ENCODE results near the gene COQ6. TPM values are rescaled to one million over a fixed set of nuclear protein-coding genes. Genes with fewer than 3 reads are reported as not detected.

The COQ6 gene
- total RNA-seq (ENCODE audit: low replicate concordance) = 17.9 and 19.7 TPM in 2 replicates

- Mint-ChIP-seq H3K27me3 (ENCODE audit: insufficient read depth, low read depth) (peaks cover 16% of the 10 kb centered on the region), H3K9me3 (no peaks in the 10 kb centered on the region), H3K27ac (peak within 1 kb of the TSS; percentile 63)
These were observed at the start of gene COQ6, which contains the start of gene FAM161B for GRCh38 chr14:73949752-73950734. Gene COQ6, plus strand, starts transcription at chr14:73950302. Its CDS starts 31 bp downstream, at chr14:73950333. Gene FAM161B, minus strand, starts transcription at chr14:73950094. Its CDS starts 68 bp downstream, at chr14:73950026.

DNA sequence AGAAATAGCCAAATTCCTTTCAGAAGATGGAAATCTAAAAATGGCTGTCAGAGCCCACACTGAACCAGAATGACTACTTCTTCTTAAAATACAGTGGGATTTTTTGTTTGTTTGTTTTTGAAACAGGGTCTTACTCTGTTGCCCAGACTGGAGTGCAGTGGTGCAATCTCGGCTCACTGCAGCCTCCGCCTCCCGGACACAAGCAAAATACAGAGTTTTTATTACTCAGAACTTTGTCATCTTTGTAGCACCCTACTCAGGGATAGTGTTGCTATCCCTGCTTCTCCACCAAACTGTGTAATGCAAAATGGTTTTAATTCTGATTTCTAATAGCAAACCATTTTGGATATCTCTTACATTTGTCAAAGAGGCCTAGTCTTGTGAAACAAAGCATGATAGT, 47.1 kb upstream of the COQ6 start:
- Mint-ChIP-seq H3K27ac (no peak overlapping the region), H3K9me3 (no peaks in the 10 kb centered on the region), H3K4me1 (no peaks in the 10 kb centered on the region), H3K4me3 (no peak overlapping the region), H3K36me3 (peaks cover 14% of the 10 kb centered on the region), H3K27me3 (ENCODE audit: insufficient read depth, low read depth) (peaks cover 3% of the 10 kb centered on the region)
- no peak for TF ChIP-seq EZH2phosphoT487 (IDR thresholded peaks at IDR 0.05)
- TF ChIP-seq EZH2 (IDR thresholded peaks at IDR 0.05) = no peak
- TF ChIP-seq, protein P1, sequence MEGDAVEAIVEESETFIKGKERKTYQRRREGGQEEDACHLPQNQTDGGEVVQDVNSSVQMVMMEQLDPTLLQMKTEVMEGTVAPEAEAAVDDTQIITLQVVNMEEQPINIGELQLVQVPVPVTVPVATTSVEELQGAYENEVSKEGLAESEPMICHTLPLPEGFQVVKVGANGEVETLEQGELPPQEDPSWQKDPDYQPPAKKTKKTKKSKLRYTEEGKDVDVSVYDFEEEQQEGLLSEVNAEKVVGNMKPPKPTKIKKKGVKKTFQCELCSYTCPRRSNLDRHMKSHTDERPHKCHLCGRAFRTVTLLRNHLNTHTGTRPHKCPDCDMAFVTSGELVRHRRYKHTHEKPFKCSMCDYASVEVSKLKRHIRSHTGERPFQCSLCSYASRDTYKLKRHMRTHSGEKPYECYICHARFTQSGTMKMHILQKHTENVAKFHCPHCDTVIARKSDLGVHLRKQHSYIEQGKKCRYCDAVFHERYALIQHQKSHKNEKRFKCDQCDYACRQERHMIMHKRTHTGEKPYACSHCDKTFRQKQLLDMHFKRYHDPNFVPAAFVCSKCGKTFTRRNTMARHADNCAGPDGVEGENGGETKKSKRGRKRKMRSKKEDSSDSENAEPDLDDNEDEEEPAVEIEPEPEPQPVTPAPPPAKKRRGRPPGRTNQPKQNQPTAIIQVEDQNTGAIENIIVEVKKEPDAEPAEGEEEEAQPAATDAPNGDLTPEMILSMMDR (IDR thresholded peaks at IDR 0.05) = no peak
- no peaks in the 10 kb centered on the region for H3K9me3 ChIP-seq (ENCODE audit: low read depth)
- DNase-seq (ENCODE audit: low spot score) = no peak
- H3K9ac ChIP-seq = no peak overlapping the region
- H4K20me1 ChIP-seq (ENCODE audit: low read depth) = no peaks in the 10 kb centered on the region
- H3K79me2 ChIP-seq (ENCODE audit: low read depth) = no peaks in the 10 kb centered on the region
- H3K27me3 ChIP-seq = no peaks in the 10 kb centered on the region
- H2AFZ ChIP-seq (replicated peaks) = no peak overlapping the region
- H3K27ac ChIP-seq = no peak overlapping the region
- H3K4me1 ChIP-seq = no peaks in the 10 kb centered on the region
- no peak overlapping the region for H3K4me2 ChIP-seq
- peaks cover 11% of the 10 kb centered on the region for H3K36me3 ChIP-seq
- H3F3A ChIP-seq (ENCODE audit: low read depth) = no peaks in the 10 kb centered on the region
- no peak overlapping the region for H3K4me3 ChIP-seq

More at GRCh38 chr14:73949752-73950734, at the start of gene COQ6, which contains the start of gene FAM161B:
- peak within 1 kb of the TSS; percentile 47 for H3K9ac ChIP-seq
- Mint-ChIP-seq H3K4me3 (peak within 1 kb of the TSS; percentile 96), H3K4me1 (peaks cover 12% of the 10 kb centered on the region), H3K36me3 (peaks cover 4% of the 10 kb centered on the region)
- DNase-seq (ENCODE audit: low spot score) = peak; percentile 97
- H3K27ac ChIP-seq = peak within 1 kb of the TSS; percentile 93
- H3F3A ChIP-seq (ENCODE audit: low read depth) = peaks cover 21% of the 10 kb centered on the region
- no peaks in the 10 kb centered on the region for H4K20me1 ChIP-seq (ENCODE audit: low read depth)
- H3K36me3 ChIP-seq = no peaks in the 10 kb centered on the region
- H3K4me2 ChIP-seq = peak within 1 kb of the TSS; percentile 76
- H3K79me2 ChIP-seq (ENCODE audit: low read depth) = peaks cover 6% of the 10 kb centered on the region
- H3K9me3 ChIP-seq (ENCODE audit: low read depth) = no peaks in the 10 kb centered on the region
- no peaks in the 10 kb centered on the region for H3K4me1 ChIP-seq
- H3K27me3 ChIP-seq = no peaks in the 10 kb centered on the region
- TF ChIP-seq EZH2phosphoT487 (IDR thresholded peaks at IDR 0.05) = no peak
- TF ChIP-seq, protein P1 (IDR thresholded peaks at IDR 0.05) = peak; percentile 30
- TF ChIP-seq EZH2 (IDR thresholded peaks at IDR 0.05) = peak; percentile 51
- H2AFZ ChIP-seq (replicated peaks) = peak within 1 kb of the TSS; percentile 90
- H3K4me3 ChIP-seq = peak within 1 kb of the TSS; percentile 73

- Histone ChIP-seq H3K9ac (no peak overlapping the region), H3K4me3 (no peak overlapping the region), H3F3A (ENCODE audit: low read depth) (no peaks in the 10 kb centered on the region), H4K20me1 (ENCODE audit: low read depth) (peaks cover 3% of the 10 kb centered on the region), H3K27me3 (no peaks in the 10 kb centered on the region), H3K4me2 (no peak overlapping the region), H3K79me2 (ENCODE audit: low read depth) (no peaks in the 10 kb centered on the region), H2AFZ (replicated peaks) (no peak overlapping the region), H3K36me3 (peaks cover 25% of the 10 kb centered on the region), H3K4me1 (no peaks in the 10 kb centered on the region), H3K9me3 (ENCODE audit: low read depth) (no peaks in the 10 kb centered on the region), H3K27ac (no peak overlapping the region)
- no peak for DNase-seq (ENCODE audit: low spot score)
- no peaks in the 10 kb centered on the region for H3K4me1 Mint-ChIP-seq
- no peaks in the 10 kb centered on the region for H3K9me3 Mint-ChIP-seq
- TF ChIP-seq, protein P1 (IDR thresholded peaks at IDR 0.05) = no peak
- TF ChIP-seq EZH2phosphoT487 (IDR thresholded peaks at IDR 0.05) = no peak
- no peak for TF ChIP-seq EZH2 (IDR thresholded peaks at IDR 0.05)
- no peaks in the 10 kb centered on the region for H3K27me3 Mint-ChIP-seq (ENCODE audit: insufficient read depth, low read depth)
- H3K36me3 Mint-ChIP-seq = peaks cover 31% of the 10 kb centered on the region
- H3K4me3 Mint-ChIP-seq = no peak overlapping the region
- no peak overlapping the region for H3K27ac Mint-ChIP-seq
These were observed 40.4 kb upstream of the COQ6 start for GRCh38 chr14:73909681-73910080.
